Liver (tissue), 3 donors: ENCODE data around the gene SMG6.

ENCODE experiments used
- ATF3 ChIP-seq: IDR thresholded peaks from 2 replicates; pipeline ENCODE4 v1.6.1; 2016; ENCODE audit warnings: antibody characterized with exemption
- HNF4A ChIP-seq, 2 donors: conservative IDR thresholded peaks; 2 replicates each; pipeline ENCODE4 v1.6.1; 2016; ENCODE audit warnings: antibody characterized with exemption in 2 of 2, mild to moderate bottlenecking in 2 of 2
- MAX ChIP-seq: IDR thresholded peaks from 2 replicates; pipeline ENCODE4 v1.6.1; 2016; ENCODE audit warnings: antibody characterized with exemption
- RAD21 ChIP-seq, 2 donors: IDR thresholded peaks; 2 replicates each; pipeline ENCODE4 v1.6.1; 2016; ENCODE audit warnings: antibody characterized with exemption in 2 of 2, mild to moderate bottlenecking in 2 of 2
- SP1 ChIP-seq: IDR thresholded peaks from 2 replicates; pipeline ENCODE4 v1.6.1; 2018; ENCODE audit warnings: antibody characterized with exemption, mild to moderate bottlenecking
- TAF1 ChIP-seq: conservative IDR thresholded peaks from 2 replicates; pipeline ENCODE4 v1.6.1; 2016; ENCODE audit warnings: antibody characterized with exemption, mild to moderate bottlenecking
- TF ChIP-seq, protein P1 (sequence below): fragments of 150-350 bp; IDR thresholded peaks from 2 replicates; pipeline ENCODE4 v1.5.1; 2017; ENCODE audit warnings: improper control_type of control experiment, low read depth, low read length; ENCODE audit not compliant: missing input control
- TF ChIP-seq, protein P2 (sequence below): IDR thresholded peaks from 2 replicates; pipeline ENCODE4 v1.6.1; 2016; ENCODE audit warnings: antibody characterized with exemption
- TF ChIP-seq, protein P3 (sequence below): IDR thresholded peaks from 2 replicates; pipeline ENCODE4 v1.6.1; 2016; ENCODE audit warnings: antibody characterized with exemption, mild to moderate bottlenecking
- donor health status: healthy.
- donor health status: healthy.

DNA sequence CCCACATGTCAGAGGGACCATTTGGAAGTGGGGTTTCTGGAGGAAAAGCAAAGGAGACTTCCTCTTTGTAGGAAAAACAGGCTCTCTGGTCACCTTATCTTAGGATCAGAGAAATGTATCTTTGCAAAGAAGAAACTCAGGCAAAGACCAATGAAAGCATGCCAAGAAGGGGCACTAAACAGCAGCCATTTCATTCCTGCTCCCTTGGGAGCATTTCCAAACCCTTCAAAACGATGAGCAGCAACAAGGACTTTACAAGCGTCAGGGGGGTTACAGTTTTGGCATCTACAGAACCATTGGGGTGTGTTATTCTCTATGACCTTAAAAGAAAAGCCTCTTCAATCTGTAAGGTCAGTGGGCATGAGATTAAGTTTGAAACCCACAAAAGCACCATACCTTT, 122.8 kb downstream of the SMG6 start:
- TF ChIP-seq RAD21 (IDR thresholded peaks at IDR 0.05) (no peak), SP1 (no peak), TAF1 (no peak), ATF3 (no peak), MAX (no peak), HNF4A (conservative IDR thresholded peaks at IDR 0.05) (no peak)
- TF ChIP-seq, protein P1, sequence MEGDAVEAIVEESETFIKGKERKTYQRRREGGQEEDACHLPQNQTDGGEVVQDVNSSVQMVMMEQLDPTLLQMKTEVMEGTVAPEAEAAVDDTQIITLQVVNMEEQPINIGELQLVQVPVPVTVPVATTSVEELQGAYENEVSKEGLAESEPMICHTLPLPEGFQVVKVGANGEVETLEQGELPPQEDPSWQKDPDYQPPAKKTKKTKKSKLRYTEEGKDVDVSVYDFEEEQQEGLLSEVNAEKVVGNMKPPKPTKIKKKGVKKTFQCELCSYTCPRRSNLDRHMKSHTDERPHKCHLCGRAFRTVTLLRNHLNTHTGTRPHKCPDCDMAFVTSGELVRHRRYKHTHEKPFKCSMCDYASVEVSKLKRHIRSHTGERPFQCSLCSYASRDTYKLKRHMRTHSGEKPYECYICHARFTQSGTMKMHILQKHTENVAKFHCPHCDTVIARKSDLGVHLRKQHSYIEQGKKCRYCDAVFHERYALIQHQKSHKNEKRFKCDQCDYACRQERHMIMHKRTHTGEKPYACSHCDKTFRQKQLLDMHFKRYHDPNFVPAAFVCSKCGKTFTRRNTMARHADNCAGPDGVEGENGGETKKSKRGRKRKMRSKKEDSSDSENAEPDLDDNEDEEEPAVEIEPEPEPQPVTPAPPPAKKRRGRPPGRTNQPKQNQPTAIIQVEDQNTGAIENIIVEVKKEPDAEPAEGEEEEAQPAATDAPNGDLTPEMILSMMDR = no peak
- TF ChIP-seq, protein P2, sequence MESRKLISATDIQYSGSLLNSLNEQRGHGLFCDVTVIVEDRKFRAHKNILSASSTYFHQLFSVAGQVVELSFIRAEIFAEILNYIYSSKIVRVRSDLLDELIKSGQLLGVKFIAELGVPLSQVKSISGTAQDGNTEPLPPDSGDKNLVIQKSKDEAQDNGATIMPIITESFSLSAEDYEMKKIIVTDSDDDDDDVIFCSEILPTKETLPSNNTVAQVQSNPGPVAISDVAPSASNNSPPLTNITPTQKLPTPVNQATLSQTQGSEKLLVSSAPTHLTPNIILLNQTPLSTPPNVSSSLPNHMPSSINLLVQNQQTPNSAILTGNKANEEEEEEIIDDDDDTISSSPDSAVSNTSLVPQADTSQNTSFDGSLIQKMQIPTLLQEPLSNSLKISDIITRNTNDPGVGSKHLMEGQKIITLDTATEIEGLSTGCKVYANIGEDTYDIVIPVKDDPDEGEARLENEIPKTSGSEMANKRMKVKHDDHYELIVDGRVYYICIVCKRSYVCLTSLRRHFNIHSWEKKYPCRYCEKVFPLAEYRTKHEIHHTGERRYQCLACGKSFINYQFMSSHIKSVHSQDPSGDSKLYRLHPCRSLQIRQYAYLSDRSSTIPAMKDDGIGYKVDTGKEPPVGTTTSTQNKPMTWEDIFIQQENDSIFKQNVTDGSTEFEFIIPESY = no peak
- TF ChIP-seq, protein P3, sequence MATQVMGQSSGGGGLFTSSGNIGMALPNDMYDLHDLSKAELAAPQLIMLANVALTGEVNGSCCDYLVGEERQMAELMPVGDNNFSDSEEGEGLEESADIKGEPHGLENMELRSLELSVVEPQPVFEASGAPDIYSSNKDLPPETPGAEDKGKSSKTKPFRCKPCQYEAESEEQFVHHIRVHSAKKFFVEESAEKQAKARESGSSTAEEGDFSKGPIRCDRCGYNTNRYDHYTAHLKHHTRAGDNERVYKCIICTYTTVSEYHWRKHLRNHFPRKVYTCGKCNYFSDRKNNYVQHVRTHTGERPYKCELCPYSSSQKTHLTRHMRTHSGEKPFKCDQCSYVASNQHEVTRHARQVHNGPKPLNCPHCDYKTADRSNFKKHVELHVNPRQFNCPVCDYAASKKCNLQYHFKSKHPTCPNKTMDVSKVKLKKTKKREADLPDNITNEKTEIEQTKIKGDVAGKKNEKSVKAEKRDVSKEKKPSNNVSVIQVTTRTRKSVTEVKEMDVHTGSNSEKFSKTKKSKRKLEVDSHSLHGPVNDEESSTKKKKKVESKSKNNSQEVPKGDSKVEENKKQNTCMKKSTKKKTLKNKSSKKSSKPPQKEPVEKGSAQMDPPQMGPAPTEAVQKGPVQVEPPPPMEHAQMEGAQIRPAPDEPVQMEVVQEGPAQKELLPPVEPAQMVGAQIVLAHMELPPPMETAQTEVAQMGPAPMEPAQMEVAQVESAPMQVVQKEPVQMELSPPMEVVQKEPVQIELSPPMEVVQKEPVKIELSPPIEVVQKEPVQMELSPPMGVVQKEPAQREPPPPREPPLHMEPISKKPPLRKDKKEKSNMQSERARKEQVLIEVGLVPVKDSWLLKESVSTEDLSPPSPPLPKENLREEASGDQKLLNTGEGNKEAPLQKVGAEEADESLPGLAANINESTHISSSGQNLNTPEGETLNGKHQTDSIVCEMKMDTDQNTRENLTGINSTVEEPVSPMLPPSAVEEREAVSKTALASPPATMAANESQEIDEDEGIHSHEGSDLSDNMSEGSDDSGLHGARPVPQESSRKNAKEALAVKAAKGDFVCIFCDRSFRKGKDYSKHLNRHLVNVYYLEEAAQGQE = no peak
